SKM-1 (cell line): ENCODE results near the gene ANKRD44.

Experiments used
- DNase-seq: peaks from one replicate; lab custom pipeline; 2025; ENCODE audit not compliant: unreplicated experiment; lab: John Stamatoyannopoulos, UW

ANKRD44 gene

DNA sequence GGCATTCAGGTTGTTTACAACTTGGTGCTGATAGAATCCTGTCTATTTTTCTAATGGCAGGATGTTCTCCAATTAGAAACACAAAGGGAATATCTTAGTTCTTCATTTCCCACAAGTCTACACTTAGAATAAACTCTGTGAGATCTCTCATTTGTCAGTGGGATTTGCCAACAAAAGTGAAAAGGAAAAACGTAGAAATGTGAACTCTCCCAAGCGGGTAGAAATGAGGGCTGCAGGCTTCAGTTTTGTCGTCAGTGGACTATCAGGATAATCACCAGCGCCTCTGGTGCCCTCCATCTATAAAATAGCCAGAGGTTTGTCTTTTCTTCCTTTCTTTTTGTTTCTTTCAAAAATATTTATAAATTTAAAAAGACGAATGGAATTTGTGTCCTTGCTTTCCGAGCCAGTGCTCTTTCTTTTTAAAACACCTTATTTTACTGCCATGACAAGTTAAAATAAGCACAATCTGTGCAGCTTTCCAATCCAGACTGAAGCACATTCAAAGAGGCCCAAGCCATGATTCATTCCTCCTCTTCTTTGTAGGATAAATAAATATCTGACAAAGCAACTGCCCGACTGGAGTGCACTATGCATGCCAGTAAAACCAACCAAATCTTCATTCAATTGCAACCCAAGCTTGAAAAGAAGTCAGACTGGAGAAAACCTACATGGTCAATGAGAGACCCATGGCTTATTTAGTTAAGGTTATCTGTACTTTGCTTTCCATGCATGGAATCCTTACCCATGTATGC, 185.8 kb downstream of the ANKRD44 start:
- no peak for DNase-seq

DNA sequence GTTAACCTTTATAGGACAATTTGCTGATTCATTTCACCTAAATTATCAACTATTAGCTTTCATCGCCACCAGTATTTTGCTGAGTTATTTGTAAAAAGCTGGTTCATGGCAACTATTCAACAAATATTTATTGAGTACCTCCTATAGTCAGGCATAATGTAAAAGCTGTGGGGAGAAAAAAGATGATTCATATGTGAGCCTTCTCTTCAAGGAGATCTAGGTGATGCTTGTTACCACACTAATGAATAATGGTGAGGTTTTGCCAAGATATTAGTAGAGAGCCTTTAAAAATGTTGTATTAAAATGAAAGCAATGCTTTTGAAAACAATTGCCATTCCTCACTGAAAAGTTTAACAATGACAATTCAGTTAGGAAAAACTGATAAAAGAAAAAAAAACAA, 187.8 kb downstream of the ANKRD44 start:
- DNase-seq: no peak

DNA sequence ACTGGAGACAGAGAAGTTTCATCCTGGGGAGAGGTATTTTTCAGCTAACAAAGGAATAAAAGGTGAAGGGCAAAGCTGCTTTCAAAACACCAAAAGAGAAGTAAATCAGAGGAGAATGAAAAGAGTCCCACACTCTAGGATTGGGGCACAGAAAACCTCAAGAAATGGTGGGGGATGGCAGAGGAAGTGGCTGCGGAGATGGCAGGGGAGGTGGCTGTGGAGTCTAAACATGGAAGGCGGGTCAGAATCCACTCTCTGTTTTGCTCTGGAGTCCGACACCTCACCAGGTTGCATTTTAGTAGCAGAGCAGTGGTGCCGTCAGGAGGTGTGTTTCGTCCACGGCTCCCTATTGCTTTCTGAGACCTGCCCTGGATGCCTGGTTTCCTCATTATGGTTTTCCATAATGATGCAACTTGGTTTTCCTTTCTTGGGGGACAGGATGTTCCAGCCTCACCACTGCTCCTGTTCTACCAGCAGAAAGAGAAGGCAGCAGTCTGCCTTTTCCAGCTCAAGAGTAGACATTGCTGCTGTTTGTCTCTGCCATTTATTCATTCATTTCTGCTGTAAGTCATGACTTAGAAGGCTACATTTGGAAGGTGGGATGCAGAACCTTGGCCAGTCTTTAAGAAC, 188.7 kb downstream of the ANKRD44 start:
- DNase-seq: no peak

DNA sequence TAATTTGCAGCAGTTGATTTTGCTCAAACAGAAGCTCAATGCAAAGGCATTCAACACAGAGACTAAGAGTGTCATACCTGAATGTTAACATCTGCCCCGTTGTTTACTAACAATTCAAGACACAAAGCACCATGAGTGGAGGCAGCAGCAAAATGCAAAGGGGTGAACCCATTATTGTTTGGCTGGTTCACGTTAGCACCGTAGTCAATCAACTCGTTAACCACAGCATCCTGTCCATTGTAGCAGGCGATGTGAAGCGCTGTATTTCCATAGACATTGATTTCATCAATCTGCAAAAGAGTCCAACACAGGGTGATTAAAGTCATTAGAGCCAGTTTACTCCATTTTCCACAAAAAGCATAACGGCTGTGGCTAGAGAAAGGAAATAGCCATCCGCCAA, 189.3 kb downstream of the ANKRD44 start:
- no peak for DNase-seq

DNA sequence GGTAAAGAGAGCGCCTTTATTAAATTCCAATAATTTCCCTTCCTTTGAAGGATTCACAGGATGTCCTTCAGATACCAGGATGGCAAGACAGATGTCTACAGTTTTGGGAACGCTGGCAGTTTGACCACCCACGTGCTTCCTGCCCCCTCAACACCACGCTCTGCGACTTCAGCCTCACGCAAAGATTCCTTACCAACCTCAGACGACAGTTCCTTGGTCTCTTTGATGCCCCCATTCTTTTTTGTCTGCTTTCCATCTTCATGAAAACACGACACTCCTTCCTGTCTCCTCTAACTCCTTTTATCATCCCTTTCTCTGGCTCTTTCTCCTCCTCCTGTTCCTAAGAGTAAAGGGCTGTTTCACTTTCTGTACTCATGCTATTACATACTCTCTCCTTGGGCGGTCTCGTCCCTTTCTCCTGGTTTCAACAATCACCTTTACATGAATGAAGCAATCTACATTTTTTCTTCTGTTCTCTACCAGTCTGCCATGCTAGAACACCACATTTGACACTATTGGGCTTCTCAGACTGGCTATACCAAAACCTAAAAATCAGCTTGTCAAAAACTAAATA, 194.2 kb downstream of the ANKRD44 start:
- no peak for DNase-seq

DNA sequence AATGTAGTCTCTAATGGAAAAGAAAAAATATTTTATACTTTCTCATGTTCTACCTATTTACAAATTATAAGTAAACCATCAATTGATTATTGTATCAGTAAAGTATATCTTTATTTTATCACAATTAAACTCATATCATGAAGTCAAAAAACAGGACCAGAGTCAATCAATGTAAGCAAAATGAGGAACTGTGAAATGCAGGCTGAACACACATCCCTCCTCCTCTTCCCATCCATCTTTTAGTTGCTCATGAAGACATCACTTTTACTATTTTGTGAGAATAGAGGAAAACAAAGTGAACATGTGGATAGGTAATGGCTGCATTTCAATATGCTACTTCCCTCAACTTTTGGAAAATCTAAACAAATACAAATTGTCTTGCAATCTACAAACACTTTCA, 195.3 kb downstream of the ANKRD44 start:
- no peak for DNase-seq

DNA sequence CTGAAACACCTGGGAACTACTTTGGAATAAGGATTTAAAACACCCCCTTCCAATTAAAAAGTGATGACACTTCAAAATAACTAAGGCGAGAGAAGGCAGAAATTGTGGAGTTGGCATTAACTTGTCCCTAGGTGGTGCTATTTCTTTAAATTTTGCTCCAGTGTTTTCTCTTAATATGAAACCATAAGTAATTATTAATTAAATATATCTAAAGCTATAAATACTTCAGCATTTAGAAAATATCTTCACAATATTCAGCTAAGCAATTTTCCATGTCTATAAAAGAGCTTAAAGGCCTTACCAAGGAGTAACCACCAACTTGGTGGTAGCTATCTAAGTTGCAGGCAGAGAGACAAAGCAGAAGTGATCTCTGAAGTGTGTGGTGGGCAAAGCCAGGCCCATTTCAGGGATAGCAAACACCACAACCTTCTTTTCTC, 197.3 kb downstream of the ANKRD44 start:
- DNase-seq: peak; percentile 8

DNA sequence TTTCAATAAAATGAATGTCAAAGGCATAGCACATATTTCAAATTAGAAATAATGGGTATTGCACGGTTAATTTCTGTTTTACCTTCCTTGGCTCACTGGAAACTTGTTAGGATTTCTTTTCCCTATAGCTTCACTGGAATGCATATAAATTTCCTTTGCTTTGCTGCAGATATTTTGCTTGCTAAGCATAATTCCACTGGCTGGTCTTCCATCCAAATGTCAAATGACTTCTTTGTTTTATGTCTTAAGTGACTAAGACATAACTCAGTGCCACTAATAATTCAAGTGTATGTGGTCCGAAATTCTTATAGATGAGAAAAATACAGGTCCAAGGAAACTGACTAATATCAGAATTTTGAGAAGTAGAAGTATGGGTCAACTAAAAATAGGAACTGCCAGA, 201.3 kb downstream of the ANKRD44 start:
- DNase-seq: no peak

DNA sequence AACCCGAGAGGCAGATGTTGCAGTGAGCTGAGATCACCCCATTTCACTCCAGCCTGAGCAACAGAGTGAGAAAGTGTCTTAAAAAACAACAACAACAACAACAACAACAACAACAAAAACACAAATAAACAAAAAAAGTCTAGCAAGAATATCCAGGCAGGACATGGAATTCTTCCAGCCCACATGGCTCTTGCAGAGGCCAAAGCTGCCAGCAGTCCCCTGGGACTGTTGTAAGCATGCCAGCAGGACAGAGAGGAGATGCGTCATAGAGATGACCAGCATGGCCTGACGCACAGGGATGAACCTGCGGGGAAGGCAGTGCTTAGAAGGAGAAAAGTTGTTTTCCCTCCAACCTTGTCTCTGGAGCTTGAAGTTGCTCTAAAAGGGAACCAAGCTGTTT, 201.8 kb downstream of the ANKRD44 start:
- DNase-seq: no peak

DNA sequence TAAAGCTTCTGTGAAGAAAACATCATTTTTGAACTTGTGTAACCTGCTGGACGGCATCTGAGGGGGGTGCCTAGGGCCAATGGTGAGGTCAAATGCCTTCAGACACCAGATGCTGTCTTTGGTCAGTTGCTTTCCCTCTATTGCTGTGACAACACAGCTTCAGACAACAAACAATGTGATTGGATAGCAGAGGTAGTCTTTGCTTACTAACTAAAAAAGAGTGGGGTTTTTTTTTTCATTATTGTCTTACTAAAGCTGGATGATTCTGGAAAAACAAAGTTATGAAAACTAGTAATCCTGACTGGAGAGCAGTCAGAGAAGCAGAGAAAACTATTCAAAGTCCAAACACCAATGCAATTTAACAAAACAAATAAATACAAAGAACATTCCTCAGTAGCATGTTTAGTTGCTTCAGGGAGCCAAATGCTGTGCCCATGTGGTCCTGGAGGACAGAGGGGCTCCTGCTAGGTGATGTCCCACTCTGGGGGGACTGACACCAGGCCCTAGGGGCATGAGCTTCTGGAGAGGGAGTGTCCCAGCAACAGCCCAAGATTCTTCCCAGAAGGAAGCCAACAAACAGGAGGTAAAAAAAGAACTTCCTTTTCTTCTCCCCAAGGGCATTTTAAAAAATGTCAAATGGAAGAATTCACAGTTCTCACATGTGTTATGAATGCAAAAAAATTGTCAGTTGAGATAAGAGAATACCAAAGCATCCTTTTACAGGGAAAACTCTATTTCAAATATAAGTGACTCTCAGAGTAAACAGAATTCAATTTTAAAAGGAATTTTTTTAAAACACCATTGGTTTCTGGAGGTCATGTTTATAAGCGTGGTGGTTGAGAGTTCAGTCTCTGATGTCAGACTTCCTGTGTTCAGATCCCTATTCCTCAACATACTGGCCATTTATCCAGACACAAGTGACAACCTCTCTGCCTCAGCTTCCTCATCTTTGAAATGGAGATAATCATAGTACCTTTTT, 203.0 kb downstream of the ANKRD44 start:
- DNase-seq: no peak

DNA sequence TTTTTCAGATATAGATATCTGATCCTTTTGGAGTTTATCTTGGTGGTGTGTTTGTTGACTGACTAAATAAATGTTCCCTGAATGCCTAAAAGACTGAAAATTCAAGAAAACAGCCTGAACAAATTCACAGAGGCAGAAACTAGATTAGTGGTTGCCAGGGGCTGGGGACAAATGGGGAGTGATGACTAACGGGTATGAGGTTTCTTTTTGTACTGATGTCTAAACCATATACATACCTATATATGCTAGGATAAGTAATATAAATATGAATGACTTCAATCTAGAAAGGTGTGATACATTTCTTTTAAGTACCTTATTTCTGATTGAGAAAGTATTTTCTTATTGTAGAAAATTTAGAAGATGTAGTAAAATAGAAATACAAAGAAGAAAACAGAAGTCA, 207.2 kb downstream of the ANKRD44 start:
- DNase-seq: no peak

DNA sequence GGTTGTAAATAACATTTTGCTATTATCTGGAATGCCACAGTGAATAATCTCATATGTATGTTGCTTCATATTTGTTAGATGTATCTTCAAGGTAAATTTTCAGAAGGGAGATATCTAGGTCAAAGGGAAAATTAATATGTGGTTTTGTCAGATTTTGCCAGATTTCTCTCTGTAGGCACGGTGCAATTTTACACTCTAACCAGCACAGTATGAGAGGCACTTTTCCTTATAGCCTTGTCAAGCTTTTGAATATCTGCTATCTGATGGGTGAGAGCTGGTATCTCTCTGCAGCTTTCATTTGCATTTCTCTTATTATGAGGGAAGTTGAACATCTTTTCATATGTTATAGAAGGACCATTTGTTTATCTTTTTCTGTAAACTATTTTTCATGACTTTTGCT, 208.3 kb downstream of the ANKRD44 start:
- DNase-seq: no peak

DNA sequence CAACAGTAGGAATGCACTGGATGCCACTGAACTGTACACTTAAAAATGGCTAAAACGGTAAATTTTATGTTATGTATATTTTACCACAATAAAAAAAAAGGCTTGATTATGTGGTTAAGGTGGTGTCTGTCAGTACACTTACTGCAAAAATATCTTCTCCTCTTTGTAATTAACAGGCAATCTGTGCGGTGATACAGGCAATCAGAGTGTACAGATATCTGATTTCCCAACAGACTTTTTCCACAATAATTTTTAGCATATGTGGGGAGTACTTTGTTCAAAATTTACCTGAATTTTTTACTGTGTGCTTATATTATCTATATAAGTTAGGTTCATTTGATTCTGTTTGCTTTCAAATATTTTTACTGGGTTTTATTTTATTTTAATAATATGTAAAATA, 209.1 kb downstream of the ANKRD44 start:
- DNase-seq: no peak

DNA sequence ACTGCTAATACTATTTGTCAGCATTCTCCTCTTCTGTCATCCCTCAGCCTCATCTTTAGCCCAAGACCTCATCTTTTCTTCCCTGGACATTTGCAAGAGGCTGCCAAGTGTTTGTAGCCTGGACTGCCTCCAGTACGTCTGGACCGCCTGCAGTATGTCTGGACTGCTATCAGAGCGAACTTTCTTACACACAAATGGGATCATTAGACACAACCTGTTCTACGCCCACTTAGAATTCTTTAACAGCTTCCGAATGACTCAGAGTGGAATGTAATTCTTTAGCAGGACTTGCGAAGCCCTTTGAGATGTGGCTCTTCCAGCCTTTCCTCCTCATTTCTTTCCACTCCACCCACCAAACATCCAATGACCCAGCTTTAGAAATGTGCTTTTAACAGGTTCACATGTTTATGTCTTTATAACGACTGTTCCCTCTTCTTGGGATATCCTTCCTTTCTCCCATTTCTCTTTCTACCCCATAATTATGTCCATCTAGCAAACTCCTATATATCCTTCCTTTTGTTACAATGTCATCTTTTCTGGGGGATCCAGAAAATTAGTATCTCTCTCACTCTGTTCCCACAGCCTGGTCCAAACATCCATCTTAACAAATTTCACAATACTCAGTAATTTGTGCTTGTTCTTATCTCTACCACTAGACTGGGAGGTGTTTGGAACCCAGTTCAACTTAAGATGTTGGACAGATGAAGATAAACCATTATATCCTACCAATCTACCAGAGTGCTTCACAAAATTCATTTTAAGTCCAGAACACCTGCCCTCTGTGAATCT, 212.8 kb downstream of the ANKRD44 start:
- no peak for DNase-seq

DNA sequence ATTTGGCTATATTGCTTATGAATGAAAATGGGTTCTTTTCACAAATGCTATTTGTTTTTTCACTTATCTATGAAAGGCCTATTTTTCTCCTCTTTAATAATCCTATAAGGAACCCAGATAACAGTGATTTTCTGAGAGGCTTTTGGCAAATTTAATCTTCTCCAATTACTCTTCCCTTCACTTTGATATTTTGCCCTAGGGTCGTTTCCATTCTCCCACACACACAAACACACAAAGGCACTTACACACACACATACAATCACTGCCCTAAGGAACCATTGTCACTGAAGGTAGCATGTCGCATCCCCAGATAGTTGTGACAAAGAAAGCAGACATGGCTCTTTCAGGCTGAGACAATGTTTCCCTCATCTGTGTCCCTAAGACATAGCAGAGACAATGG, 213.9 kb downstream of the ANKRD44 start:
- no peak for DNase-seq

DNA sequence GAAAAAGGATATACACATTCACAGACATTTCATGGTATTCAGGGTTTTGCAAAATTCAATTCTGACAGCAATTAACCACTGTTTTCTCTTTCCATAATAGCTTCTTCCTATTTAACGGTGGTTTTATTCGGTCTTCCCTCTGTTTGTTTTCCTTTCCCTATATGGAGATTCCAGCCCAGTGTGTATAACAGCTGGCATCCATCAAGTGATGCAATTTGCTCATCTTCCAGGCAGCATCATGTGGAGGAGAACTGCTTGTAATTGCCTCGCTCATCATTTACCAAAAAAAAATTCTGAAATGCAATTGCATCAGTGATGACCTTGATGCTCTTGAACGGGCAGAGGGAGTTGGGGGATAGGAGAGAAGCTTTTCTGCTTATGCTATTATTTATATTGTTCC, 218.1 kb downstream of the ANKRD44 start:
- DNase-seq: no peak

DNA sequence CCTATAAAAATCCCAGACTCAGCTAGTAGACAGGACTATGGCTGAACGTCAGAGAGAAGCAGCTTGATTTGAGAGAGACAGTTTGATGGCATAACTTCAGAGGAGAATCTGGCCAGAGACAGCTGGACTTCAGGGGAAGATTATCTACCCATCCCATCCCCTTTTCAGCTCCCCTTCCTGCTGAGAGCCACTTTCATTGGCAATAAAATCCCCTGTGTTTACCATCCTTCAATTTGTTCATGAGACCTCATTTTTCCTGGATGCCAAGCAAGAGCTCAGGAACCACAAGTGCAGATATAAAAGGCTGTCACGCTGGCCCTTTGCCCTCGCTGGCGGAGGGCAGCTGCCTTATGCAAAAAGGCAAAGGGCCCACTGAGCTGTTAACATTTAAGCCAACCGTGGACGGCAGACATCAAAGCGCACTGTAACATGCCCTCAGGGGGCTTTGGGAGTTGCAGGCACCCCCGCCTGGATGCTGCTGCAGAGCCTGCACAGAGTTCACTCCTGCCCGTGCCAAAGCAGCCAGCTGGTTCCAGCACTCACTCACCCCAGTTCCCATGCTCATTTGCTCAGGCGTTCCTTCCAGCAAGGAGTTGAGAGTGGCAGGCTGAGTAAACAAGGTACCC, 219.7 kb downstream of the ANKRD44 start:
- DNase-seq: no peak

DNA sequence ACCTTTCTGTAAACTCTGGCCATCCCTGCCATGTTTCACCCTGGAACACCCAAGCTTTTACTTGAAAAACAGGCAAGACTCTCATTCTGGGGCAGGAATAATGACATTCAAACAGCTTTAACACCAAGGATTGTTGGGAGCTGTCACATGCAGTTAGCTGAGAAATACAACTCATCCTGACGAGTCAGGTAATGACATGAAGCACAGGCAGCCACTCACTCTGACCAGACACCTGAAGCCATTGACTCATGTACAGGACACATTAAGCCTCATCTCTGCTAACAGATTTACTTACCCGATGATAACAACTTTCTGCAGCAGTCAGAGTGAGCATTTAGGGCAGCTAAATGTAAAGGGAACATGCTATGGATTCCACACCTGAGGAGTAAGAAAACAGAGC, 220.9 kb downstream of the ANKRD44 start:
- DNase-seq: no peak

DNA sequence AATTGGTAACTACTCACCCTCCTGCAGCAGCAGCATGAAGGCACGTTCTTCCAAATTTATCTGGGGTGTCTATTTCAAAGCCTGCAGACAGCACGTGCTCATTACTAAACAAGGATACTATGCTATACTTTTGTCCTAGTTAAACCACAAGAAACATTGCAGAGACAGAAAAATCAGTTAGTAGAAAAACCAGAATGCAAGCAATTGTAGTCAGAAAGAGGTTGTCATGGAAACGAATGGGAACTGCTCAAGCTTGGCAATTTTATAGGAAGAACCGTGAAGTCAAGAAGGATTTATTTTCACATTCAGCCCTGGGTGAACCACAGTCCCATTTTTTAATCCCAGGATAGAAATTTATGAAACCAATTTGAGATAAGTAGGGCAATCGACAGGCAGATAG, 221.9 kb downstream of the ANKRD44 start:
- no peak for DNase-seq

DNA sequence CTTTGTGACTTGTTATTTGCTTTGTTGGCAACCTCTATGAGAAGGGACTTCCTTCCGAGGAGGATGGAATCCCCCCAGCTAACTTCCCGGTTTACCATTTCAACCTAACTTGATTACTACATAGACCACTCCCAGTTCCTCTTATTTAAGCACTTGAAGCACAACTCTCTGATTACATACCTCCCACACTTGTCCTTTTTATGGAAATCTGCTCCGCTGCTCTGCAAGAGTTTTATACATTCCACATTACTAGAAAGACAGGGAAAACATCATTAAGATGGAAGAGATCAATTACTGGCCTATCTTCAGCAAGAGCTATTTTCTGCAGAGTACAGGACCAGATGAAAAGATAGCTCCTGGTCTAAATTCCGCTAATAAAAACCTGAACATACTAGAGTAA, 224.1 kb downstream of the ANKRD44 start:
- no peak for DNase-seq
